ENCODE data around the gene THAP9.

DNA sequence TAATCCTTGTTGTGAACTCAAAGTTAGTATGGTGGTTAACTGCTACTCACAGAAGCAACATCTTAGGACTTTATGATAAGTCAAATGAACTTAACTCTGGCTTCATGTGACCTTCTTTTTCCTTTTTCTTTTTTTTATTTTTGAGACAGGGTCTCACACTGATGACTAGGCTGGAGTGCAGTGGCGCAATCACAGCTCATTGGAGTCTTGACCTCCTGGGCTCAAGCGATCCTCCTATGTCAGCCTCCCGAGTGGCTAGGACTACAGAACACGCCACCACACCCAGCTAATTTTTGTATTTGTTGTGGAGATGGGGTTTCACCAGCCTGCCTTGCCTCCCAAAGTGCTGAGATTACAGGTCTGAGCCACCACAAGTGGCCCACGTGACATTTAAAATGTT lies 32.0 kb upstream of the THAP9 start:
- TF ChIP-seq CREB1 (IDR thresholded peaks at IDR 0.05; ENCODE audit: low read depth) (no peak), EP300 (IDR thresholded peaks at IDR 0.05; ENCODE audit: borderline replicate concordance) (no peak)
- TF ChIP-seq, protein P1, sequence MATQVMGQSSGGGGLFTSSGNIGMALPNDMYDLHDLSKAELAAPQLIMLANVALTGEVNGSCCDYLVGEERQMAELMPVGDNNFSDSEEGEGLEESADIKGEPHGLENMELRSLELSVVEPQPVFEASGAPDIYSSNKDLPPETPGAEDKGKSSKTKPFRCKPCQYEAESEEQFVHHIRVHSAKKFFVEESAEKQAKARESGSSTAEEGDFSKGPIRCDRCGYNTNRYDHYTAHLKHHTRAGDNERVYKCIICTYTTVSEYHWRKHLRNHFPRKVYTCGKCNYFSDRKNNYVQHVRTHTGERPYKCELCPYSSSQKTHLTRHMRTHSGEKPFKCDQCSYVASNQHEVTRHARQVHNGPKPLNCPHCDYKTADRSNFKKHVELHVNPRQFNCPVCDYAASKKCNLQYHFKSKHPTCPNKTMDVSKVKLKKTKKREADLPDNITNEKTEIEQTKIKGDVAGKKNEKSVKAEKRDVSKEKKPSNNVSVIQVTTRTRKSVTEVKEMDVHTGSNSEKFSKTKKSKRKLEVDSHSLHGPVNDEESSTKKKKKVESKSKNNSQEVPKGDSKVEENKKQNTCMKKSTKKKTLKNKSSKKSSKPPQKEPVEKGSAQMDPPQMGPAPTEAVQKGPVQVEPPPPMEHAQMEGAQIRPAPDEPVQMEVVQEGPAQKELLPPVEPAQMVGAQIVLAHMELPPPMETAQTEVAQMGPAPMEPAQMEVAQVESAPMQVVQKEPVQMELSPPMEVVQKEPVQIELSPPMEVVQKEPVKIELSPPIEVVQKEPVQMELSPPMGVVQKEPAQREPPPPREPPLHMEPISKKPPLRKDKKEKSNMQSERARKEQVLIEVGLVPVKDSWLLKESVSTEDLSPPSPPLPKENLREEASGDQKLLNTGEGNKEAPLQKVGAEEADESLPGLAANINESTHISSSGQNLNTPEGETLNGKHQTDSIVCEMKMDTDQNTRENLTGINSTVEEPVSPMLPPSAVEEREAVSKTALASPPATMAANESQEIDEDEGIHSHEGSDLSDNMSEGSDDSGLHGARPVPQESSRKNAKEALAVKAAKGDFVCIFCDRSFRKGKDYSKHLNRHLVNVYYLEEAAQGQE (IDR thresholded peaks at IDR 0.05; ENCODE audit: low read depth) = no peak
